ENCODE measurements around the gene GSTK1.

DNA sequence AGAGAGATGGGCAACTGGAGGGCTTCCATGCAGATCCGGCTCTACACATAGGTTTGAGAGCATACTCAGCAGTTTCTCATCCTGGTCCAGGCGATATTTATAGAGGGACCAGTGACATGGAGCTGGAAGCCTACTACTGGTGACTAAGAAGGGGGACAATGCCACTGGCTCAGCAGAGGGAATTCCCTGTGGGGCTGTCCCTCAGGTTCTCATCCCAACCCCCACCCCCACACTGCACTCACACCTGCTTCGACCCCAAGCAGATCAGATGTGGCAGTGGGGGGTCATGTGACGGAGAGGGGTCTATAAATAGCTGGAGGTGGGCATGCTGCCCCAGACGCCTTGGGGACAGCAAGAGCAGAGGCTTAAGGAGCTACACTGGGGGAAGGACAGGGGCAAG, 52.5 kb downstream of the GSTK1 start, which contains the start of gene CLCN1:
- TF ChIP-seq, protein P1, sequence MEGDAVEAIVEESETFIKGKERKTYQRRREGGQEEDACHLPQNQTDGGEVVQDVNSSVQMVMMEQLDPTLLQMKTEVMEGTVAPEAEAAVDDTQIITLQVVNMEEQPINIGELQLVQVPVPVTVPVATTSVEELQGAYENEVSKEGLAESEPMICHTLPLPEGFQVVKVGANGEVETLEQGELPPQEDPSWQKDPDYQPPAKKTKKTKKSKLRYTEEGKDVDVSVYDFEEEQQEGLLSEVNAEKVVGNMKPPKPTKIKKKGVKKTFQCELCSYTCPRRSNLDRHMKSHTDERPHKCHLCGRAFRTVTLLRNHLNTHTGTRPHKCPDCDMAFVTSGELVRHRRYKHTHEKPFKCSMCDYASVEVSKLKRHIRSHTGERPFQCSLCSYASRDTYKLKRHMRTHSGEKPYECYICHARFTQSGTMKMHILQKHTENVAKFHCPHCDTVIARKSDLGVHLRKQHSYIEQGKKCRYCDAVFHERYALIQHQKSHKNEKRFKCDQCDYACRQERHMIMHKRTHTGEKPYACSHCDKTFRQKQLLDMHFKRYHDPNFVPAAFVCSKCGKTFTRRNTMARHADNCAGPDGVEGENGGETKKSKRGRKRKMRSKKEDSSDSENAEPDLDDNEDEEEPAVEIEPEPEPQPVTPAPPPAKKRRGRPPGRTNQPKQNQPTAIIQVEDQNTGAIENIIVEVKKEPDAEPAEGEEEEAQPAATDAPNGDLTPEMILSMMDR (optimal IDR thresholded peaks at IDR 0.05 in 1 of 3, IDR thresholded peaks at IDR 0.05 in 1 of 3, conservative IDR thresholded peaks at IDR 0.05 in 1 of 3; ENCODE audit: extremely low read depth in 1 of 3, insufficient read depth in 2 of 3, low read length in 3 of 3) = no peak
- no peak for TF ChIP-seq EZH2 (IDR thresholded peaks at IDR 0.05; ENCODE audit: low read length)
